HG03139 (cell line): ENCODE measurements around the gene UGT1A3.
"Not testable (repeated sequence)": the region's sequence is repeated elsewhere in the genome, so short reads cannot be mapped to it uniquely, and the experiment has no call there.

Experiments used
- ATAC-seq: cut with Tn5 transposase; IDR thresholded peaks from one replicate; pipeline ENCODE4 v1.9.1; 2021; ENCODE audit not compliant: unreplicated experiment

Gene UGT1A3

DNA sequence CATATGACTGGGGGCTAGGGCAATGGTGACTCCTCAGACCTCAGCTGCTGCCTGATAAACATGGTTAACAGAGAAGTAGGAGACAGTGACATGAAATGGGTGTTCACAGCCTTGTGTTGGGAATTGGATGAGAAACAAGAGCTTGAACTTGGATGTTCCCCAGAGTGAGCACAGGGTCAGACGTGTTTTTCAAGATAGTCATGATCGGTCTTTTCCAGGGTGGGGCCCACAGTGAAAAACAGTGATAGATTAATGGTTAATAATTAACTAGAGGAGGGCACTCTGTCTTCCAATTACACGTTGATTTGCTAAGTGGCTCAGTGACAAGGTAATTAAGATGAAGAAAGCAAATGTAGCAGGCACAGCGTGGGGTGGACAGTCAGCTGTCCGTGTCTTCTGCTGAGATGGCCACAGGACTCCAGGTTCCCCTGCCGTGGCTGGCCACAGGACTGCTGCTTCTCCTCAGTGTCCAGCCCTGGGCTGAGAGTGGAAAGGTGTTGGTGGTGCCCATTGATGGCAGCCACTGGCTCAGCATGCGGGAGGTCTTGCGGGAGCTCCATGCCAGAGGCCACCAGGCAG lies at the start of gene UGT1A3:
UGT1A3 (plus strand) TSS at position 320 of the 579 bp plus-strand sequence; CDS start at position 405, 85 bp downstream.
- no peak for ATAC-seq

DNA sequence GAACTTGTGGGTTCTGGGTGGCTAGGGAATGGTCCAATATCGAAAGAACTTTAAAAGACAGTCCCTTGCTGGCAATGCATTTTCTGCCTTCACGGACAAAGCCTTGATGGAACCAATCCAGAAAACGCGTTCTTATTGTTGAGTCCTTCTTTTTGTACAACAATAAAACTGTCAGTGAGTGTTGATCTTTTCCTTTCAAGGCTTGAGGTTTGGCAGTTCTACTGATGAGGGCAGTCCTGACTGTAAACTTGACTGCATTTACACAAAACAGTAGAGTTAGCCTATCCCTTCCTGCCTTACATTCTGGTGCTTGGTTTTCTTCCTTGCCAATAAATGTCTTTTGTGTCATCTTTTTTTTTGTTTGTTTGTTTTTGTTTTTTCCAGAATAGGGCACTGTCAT lies 49.6 kb upstream of the UGT1A3 start:
- no peak for ATAC-seq

DNA sequence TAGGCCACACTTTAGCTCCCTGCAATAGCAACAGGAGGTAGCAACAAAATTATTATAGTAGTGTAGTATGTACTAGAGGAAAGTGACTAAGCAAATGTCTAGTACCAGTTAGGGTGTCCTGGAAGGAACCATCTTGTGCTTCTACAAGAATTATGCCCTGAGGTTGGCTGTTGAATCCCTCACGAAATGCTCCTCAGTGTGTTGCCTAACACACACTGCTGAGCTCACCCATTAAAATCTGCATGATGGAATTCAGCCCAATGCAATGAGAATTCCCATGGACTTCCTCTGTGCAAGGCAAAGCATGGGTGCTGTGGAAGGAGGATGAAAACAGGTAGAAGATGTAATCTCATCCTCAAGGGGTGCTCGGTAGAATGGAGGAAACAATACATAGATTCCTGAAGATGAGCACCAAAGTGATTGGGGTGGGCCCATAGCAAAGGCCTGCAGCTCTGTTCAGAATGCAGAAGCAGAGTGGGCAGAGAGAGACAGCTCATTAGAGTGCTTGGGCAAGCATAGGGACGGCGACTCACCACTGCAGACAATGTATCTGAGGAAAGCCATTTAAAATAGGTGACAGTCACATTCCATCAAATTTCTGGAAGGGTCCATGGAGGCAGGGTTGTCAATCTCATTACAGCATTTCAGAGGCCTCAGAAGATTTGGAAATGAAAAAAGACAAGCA lies 48.3 kb upstream of the UGT1A3 start:
- no peak for ATAC-seq

DNA sequence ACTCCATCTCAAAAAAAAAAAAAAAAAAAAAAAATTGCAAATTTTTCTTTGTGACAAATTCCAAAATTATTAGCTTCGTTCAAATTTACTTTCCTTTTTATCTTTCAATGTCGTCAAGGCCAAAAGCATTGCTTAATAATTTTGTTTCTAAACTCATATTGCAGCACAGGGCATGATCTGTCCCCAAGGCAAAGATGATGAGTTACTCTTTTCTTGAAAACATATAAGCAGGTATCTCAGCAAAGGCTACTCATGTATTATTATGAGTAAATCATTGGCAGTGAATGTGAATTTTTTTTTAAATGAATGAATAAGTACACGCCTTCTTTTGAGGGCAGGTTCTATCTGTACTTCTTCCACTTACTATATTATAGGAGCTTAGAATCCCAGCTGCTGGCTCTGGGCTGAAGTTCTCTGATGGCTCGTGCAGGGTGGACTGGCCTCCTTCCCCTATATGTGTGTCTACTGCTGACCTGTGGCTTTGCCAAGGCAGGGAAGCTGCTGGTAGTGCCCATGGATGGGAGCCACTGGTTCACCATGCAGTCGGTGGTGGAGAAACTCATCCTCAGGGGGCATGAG lies 47.2 kb upstream of the UGT1A3 start, which contains the start of gene UGT1A7:
UGT1A7 (plus strand) TSS at position 381 of the 579 bp plus-strand sequence; CDS start at position 418, 37 bp downstream.
- ATAC-seq = no peak

DNA sequence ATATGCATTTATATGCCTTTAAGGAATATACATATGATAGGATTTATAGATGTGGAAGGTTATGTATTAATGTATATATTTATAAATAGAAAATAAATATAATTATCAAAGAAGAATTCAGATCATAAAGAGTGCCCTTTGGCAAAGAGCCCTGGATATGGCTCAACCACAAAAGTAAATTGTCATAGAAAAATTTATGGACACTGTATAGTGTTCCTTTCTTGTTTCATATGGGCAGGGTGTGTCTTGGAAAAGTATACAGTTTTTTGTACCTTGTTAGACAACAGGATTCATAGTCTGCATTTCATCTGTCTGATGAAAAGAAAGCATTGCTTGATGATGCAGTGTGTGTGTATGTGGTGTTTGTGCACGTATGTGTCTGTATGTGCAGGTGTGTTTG lies 44.2 kb upstream of the UGT1A3 start:
- ATAC-seq = no peak

DNA sequence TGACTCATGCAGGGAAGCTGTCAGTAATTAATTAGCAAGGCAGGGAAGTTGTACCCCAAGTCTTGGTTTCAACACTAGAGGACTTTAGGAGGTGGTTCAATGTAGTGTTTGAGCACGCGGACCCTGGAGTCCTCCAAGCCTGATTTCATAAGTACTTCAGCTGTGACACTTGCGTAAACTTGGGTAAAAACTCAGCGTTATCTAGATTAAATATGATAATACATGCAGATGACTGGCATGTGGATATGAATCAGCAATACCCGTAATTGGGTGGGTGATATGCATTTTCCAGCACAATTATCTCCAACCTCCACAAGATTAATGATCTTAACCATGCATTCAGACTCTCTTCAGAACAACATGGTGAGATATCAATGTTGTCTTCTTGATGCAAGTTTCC lies 41.9 kb upstream of the UGT1A3 start:
- no peak for ATAC-seq

DNA sequence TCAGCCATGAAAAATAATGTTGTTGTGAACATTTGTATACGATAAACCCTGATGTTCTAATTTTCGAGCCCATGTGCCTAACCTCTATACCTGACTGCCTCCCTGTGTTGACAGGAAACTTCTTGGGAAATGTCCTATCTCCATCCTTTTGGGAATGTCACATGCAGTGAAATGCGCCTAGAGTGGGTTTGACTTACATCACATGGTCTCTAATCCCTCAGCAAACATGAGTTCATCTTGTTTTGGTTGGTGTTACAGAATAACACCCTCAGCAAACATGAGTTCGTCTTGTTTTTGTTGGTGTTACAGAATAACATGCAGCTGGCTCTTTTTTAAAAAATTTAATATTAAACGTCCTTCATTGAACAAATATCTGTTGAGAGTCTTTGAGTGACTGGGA lies 40.5 kb upstream of the UGT1A3 start:
- no peak for ATAC-seq

DNA sequence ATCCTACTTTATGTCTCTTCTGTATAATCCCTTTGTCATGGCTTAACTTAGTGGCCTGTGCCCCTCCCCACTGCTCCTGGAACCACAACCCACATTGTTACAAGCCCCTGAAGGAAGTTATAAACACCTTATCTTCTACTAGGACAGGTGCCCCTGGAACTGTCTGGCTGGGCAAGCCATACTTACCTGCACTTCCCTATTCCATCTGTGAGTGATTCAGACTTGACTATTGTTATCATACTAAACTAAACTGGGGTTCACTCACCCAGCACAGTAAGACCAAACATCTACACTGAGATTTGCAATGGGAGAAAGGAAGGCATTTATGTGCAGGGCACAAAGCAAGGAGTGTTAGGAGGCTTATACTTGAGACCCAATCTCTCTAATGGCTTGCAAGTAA lies 39.8 kb upstream of the UGT1A3 start:
- ATAC-seq = no peak

DNA sequence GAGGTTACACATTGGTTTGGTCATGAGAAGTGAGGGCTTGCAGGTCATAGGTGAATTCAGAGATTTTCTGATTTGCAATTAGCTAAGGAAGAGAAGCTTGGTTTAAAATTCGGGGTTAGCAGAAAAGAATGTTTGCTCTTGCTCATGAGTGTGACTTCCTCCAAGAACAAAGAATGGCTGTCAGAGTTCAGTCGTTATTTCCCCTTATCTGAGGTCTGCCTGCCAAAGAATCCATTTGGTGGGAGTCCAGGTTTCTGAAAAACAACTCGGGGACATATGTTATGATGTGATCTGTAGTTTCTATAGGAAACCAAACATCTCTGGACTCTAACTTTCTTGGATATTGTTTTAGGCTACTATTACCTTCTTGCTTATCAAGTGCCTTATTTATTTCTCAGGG lies 39.3 kb upstream of the UGT1A3 start:
- ATAC-seq = no peak

DNA sequence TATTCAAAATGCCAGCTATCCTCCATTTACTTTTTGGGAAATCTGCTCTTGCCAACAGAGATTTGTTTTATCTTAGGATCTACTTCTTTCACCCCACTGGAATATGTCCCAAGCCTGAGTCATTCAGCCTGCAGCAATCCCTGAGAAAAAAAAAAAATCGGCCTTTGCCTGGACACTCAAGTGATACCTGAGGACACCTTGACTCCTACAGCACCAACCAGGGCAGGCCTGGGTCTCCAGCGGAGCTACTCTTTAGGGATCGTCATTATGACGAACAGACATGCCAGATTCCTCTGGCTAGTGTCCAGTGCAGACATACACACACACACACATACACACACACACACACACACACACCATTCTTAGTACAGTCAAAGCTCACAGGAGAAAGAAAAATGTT lies 38.4 kb upstream of the UGT1A3 start:
- ATAC-seq = no peak

DNA sequence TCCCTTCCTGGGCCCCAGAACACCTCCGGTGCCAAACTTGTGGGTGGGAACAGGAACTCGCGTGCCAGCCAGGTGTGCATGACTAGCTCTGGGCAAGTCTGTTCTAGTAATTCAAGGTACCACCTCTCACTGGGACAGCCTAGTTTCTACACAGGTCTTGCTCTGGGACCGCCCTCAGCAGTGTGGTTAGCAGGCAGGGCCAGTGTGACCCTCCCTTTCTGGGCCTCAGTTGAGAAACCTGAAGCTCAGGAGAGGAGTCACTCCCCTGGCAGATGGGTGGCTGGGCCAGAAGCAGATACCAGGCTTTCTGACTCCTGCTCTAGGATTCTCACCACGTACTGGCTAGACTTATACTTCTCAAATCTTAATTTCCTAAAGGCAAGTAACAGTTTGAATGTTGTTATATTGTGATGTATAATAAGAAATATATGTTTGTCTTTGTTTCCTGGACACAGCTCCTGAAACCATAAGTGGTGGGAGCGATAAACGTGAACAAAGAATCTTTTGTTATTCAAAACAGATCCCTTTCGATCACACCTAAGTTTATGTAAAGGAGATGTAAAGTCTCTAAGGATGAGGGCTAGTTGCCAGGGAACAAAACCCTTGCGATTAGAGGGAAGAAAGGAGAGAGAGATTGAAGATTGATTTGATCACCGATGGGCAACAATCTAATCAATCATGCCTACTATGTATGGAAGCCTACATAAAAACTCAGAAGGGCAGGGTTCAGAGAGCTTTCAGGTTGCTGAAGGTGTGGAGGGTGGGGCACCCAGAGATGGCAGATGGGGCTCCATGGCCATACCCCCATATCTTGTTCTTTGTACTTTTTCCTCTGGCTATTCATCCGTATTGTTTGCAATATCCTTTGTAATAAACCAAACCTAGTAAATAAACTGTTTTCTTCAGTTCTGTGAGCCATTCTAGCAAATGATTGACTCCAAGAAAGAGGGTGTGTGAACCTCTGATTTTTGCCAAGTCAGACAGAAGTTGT lies 37.1 kb upstream of the UGT1A3 start:
- ATAC-seq = no peak

DNA sequence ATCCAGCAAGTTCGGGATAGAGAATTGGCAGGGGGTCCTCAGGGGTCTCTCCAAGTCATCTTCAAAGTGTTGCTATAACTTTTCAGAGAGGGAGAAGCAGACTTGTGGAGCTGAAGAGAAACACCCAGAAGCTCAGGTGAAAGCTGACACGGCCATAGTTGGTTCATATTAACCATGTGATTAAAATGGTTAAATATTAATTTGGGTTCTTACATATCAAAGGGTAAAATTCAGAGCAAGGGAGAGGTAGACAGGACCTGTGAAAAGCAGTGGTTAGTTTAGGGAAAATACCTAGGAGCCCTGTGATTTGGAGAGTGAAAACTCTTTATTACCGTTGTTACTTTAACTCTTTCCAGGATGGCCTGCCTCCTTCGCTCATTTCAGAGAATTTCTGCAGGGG lies 36.2 kb upstream of the UGT1A3 start, which contains the start of gene UGT1A6:
UGT1A6 (plus strand) TSS at position 243 of the 400 bp plus-strand sequence; CDS start at position 358, 115 bp downstream.
- no peak for ATAC-seq

DNA sequence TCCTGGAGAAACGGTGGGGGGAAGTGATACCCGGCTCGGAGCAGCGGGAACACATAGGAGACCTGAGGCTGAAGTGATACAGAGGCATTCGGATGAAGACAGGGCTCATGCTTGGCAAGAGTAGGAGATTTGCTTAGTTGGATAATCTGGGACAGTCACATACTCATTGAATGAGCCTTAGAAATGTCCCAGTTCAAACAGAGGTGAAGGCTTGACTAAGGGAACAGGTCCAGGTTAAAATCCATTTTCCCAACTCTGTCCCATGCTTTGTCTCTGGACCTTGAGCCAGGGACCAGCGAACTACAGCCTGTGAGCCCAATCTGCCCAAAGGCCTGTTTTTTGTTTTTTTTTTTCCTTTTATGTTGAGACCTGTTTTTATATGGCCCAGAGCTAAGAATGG lies 34.9 kb upstream of the UGT1A3 start:
- no peak for ATAC-seq

DNA sequence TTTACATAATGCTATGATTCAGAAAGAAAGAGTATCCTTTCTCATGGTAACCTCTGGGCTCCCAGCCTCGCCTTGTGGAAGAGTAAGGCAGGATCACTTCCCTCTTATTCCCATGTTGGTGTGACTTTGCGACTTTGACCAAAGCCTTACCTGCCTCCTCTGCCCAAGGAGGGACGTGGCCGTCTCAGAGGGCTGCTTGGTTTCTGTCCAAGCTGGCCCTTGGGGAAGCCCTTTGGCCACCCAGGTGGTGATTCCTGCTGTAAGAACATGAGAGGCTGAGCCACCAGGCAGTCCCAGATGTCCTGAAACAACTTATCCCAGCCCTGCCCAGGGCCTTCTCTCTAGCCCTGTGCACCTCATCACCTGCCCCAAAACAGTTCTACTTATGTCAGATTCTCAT lies 30.1 kb upstream of the UGT1A3 start:
- no peak for ATAC-seq

DNA sequence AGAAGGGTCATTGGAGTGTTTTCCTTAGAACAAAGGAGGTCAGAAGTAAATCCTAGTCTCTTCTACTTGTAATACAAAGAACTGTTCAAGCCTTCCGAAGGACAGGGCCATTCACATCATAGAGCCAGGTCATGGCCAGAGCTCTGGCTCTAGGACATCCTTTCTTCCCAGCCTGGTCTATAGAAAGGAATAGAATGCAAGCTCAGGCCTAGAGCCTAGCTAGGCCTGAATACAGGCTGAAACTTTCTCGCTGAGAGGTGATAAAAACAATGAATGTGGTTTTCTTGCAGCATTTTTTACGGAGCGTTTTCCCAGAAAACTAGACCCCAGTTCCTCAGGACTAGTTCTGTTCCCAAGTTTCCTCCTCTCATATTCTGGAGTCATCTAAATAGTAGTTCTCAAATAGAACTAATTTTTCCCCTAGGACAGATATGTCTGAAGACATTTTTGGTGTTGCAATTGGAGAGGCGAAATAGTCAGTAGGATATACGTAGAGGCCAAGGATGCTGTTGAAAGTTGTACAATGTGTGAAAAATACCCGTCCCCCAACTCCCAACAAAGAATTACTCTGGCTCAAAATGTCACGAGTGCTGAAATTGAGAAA lies 29.3 kb upstream of the UGT1A3 start:
- ATAC-seq = no peak

DNA sequence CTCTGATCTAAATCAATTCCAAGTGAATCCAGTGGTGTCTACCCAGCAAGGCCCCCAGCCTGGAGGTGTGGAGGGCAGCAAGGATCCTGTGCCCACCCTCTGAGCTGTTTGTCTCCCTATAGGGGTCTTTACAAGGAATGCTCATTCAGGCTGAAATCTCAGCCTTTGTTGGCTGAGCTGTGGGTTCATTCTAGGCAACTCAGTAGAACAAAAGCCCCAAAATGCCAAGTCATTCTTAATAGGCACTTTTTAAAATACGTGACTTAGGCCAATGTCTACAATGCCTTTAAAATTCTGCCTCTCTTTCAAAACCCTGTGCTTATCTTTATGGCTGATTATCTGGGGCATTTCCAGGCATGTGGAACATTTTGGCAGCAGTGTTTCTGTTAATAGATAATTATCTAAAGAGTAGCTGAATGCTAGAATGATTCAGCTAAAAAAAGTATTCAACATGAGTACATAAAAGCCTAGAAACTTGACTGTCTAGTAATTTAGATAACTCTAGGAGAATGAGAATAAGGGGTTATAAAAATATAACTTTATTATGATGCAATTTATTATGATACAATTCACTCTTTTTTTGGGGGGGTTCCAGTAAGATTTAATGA lies 28.7 kb upstream of the UGT1A3 start:
- no peak for ATAC-seq

DNA sequence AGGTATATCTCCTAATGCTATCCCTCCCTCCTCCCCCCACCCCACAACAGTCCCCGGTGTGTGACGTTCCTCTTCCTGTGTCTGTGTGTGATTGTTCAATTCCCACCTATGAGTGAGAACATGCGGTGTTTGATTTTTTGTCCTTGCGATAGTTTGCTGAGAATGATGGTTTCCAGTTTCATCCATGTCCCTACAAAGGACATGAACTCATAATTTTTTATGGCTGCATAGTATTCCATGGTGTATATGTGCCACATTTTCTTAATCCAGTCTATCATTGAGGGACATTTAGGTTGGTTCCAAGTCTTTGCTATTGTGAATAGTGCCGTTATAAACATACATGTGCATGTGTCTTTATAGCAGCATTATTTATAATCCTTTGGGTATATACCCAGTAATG lies 28.0 kb upstream of the UGT1A3 start:
- not testable (repeated sequence) for ATAC-seq

DNA sequence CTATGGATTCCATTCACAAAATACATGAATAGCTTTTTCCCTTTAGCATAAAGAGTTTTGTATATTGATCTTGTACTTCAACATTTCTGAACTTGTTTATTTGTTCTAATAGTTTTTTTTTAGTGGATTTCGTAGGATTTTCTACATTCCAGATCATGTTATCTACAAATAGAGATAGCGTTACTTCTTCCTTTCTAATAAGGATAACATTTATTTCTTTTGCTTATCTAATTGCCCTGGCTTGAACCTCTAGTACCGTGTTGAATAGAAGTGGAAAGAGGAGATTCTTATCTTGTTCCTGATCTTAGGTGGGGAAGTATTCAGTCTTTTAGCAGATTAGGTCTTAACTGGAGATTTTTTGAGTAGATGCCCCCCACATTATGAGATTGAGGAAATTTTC lies 26.6 kb upstream of the UGT1A3 start:
- no peak for ATAC-seq

DNA sequence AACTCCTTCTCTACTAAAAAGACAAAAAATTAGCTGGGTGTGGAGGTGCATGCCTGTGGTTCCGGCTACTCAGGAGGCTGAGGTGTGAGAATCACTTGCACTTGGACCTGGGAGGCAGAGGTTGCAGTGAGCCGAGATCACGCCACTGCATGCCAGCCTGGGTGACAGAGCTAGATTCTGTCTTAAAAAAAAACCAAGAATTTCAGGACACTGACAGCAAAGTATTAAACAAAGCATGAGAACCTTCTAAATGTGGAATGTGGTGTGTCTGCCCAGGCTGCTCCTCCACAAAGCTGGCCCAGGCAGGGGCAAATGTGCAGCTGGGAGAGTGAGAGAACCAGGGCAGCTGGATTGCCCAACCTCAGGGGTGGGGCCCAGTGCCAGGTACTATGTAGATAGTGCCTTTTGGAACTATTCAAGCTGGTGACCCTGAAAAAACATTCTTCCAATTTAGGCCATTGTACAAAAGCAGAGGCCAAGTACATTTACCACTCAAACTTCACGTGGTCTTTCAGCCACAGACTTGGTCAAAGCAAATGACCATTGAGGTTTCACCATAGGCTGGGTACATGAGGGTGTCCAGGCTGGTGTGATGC lies 22.8 kb upstream of the UGT1A3 start:
- no peak for ATAC-seq

DNA sequence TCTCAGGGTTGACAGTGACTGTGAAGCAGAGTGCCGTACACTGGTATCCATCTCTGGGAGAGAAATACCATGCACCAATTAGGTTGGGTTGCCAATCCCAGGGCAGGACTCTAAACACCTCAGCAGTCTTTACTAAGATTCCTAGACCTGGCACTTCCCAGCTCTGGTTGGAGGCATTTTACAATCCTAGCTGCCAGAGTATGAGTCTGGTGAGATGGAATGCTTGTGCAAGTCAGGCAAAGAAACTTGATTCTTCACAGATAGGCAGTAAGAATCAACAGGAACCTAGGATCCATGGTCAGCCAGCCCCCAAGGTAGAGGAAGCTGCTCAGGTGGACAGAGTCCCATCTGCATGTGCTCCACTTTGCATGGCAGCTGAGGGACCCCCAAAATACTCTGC lies 22.1 kb upstream of the UGT1A3 start:
- ATAC-seq = no peak
